Activated CD4-positive, alpha-beta T cell treated with anti-CD3 and anti-CD28 coated beads, Interleukin-2, amount 50 U/mL, for 24 hours (primary cell): ENCODE results near the gene OLFML1.
"Not testable (repeated sequence)": the region's sequence is repeated elsewhere in the genome, so short reads cannot be mapped to it uniquely, and the experiment has no call there.

Experiments used
- DNase-seq, 2 donors: peaks; one replicate each; pipeline ENCODE4 v3.0.0-alpha.2; 2020; ENCODE audit warnings: low read depth in 1 of 2, low spot score in 1 of 2

The OLFML1 gene

GRCh38 chr11:7511401-7511800 is 26.1 kb downstream of the OLFML1 start:
- no peak for DNase-seq

GRCh38 chr11:7512525-7513233 is 27.4 kb downstream of the OLFML1 start:
- DNase-seq = peak in 1 of 2 donors; percentile 21

- peak; percentile 64 to 73 for DNase-seq
These were observed 28.2 kb downstream of the OLFML1 start, which contains the start of gene PPFIBP2 for GRCh38 chr11:7513234-7514098. Gene PPFIBP2 (plus strand): TSS chr11:7513999. CDS start chr11:7549476, 35,477 bp downstream.

- no peak for DNase-seq
These were observed 28.8 kb downstream of the OLFML1 start for GRCh38 chr11:7514099-7514591.

DNA sequence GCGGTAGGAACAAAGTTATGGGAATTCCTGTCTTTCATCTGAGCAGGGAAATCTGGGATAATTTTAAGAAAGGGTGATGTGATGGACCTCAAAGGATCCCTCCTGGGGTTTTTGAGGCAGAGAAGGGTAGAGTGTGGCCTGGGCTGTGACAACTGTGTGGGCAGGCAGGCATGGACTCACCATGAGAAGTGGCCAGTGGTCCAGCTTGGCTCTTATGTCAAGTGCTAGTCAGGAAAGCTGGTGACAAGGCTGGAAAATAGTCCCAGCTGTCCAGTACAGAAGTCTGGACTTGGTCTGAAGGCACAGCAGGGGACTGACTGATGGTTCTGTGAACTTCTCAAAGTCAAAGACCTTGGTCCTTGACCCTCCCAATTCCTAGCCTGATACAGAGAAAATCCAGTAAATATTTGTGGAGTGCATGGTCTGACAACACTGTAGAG is 30.2 kb downstream of the OLFML1 start:
- no peak for DNase-seq

DNA sequence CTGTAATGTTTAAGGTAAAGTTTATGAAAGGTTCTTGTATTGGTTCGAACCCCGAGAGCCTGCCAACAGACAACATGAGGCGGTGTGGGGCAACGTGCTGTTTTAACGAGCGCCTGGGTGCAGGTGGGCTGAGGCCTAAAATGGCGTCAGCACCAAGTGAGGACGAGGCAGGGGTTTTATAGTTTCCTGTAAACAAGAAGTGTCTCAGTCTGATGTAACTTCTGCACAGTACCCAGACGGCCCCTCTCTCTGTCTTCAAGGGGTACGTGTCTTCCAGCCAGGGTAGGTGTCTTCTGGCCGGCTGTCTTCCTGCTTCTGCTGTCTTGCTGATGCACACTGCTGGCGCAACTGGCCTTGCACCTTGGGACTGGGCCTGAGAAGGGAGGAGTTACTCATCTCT is 31.2 kb downstream of the OLFML1 start:
- no peak for DNase-seq

GRCh38 chr11:7517743-7518142 is 32.4 kb downstream of the OLFML1 start:
- not testable (repeated sequence) for DNase-seq

DNA sequence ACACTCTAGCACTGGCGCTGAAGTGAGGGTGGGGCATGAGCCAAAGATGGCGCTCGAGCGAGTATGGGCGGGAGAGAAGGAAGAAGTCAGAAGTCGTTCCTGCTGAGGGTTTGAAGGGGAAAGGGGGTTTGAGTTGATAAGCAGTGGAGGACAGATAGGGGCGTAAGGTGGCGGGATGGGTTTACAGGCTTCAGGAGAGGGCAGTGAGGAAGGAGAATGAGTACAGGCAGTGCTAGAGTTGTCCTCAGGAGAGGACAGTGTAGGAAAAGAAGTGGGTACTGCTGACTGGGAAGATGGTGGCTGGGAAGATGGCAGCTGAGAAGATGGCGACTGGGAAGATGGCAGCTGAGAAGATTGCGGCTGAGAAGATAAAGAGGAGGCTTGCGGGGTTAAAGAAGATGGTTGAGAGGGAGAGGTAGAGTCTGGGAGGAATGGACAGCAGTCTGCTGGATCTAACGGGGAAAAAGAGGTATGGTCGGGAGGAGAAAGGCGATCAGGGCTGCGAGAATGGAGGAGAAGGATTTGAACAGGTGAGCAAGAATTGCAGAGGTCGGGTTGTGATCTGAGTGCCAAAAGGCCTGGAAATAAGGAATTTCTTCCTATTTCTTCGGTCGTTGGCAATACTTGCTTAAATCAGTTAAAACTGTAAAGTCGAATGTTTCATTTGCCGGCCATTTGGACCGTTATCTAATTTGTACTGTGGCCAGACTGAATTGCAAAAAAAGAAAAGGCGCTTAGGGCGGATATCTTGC is 33.7 kb downstream of the OLFML1 start:
- DNase-seq = no peak

DNA sequence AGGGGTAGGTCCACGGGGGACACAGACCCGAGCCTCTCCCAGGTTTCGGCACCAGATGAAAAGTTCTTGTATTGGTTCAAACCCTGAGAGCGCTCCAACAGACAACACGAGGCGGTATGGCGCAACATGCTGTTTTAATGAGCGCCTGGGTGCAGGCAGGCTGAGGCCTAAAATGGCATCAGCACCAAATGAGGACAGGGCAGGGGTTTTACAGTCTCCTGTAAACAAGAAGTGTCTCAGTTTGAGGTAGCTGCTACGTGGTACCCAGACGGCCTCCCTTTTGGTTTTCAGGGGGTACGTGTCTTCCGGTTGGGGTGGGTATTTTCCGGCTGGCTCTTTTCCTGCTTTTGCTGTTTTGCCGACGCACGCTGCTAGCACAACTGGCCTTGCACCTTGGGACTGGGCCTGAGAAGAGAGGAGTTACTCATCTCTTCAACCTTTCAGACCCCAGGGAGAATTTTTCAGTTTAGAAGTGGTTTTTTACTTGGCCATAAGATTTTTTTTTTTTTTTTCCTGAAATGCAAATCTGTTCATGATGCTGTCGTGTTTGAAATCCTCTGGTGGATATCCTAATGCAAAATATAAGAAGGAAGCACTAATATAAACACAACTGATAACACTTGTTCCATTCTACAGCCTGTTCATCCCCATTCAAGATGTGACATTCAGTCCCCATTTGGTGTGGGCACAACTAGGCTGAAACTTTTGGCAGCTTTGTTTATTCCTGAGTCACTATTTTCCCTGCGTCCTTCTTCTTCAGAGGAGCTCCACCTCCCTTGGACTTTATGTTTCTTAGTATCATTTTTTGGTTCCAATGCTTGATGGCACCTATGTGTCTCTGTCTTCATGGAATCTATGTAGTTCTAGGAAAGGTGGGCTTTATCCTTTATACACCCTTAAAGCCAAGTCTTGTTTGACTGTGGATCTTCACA is 35.0 kb downstream of the OLFML1 start:
- DNase-seq = no peak

DNA sequence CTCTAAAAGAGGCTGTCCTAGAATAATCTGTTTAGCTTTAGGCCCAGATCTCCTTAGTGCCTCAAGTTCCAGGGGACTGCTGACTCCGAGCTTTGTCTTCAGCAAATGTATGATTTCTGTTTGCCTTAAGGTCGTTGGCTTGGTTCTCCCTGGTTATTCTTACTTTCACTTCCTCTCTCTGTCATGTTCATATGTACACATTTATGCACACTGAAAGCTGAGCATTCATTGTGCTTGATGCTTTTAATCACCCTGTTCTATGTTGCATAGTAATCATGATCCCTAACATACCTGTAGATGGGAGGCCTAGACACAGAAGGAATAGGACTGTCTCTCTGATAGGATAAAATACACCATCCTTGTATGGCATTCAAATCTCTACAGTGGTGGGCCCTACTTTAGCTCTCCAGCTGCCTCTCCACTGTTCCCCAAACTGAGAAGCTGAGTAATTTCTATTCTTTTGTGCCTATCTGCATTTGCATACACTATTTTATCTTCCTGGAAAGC is 35.7 kb downstream of the OLFML1 start:
- no peak for DNase-seq

- DNase-seq = no peak
These were observed 36.8 kb downstream of the OLFML1 start for GRCh38 chr11:7522121-7522520.

GRCh38 chr11:7522546-7522945 is 37.2 kb downstream of the OLFML1 start:
- no peak for DNase-seq

DNA sequence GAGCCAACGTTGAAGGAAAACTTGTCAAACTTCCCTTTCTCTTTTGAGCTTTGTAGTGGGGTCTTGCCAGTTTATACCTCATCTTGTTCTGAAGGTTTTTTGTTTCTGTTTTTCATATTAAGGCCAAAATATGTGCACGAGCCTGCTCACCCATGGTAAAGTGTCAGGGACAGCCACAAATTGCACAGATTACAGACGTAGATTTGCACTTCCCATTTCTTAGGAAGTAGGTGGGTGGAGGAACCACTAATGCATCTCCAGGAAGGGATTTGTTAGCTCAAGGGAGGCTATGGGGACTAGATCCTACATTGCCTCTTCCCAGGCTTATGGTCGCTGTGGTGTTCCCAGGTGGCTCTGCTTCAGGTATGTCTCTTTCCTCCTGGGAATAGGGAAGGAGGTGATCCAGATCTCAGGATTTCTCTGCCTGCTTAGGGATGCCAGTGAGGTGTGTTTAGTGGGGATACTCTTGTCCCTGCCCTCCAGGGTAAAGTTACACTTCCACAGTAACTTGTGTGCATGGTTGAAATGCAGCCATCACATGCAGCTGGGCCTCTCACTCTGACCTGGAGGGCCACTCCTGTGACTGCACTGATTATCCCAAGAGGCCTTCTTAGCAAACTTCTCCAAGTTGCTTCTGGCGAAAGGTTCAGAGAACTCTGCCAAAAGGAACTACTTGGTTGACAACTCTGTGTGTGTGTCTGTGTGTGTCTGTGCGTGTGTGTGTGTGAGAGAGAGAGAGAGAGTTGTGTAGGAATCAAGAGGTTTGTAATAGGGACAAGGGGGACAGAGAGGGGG is 38.3 kb downstream of the OLFML1 start:
- DNase-seq = no peak

DNA sequence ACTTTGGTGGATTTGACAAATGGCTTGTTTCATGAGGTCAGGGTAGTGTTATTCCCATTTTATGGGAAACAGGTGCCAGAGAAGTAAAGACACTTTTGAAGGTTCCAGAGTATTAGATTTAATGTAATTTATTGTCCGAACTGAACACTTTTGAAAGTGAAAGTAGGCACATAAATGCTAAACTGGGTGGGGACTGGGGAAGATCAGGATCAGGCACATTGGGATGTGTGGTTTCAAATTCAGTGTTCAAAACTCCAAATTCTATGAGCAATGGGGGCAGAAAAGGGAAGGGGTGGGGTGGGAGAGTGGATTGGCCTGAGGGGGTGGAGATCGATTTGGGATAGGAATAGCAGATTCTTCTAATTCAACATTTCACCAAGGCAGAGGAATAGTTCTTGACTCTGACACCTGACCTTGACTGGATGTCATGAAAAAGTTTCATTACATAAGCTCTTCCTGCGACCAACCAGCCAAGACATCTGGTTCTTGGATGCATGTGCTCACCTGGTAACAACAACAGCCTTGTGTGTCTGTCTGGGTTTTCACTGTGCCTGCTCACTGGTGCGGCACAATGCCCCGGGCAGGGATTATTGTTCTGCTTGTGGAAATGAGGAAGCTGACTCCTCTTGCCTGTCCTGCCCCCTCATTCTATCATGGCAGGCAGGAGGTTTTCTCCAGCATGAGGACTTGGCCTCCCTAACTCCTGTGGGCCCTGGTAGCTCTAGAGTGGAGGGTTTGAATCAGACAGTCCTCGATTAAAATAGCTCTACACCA is 39.3 kb downstream of the OLFML1 start:
- no peak for DNase-seq

DNA sequence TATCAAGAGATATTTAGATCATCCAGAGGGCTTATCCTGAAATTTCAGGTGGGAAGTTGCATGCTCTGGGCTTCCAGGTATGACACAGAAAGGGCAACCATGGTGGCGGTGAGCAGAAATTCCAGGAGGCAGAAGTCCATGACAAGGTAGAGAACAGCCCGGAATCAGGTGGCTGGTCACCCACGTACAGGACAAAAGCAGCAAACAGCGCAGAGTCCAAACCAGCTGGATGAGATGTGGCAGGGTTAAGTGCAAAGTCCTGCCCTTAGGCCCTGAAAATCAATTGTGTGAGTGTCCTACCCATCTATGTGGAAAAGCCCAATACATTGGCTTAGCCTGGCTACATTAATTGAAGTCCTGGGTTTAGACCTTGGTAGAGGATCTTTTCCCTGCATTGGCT is 40.1 kb downstream of the OLFML1 start:
- DNase-seq = no peak

GRCh38 chr11:7527029-7527428 is 41.7 kb downstream of the OLFML1 start:
- DNase-seq = no peak

DNA sequence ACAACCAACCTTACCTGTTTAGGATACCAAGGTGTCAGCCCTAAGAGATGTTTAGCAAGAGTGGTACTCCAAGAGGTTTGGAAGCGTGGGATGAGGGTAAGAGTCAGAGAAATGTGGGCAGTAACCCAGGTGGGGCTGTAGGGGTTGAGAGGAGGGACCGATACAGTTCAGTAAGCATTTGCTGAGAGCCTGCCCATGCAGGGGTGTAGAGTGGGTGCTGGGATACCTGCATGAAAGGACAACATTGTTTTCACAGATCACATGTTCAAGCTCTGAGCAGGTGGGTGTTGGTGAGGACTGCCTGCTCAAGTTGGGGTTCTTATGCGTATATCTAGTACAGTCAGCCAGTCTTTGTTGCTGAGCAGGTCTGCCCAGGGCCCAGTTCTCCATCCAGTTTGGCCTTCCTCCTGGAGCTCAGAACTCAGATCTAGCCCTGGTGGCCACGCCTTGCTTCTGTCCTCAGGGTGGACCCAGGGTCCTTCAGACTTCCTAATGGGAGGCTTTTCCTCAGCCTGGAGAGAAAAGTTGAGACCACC is 43.3 kb downstream of the OLFML1 start:
- DNase-seq = no peak

DNA sequence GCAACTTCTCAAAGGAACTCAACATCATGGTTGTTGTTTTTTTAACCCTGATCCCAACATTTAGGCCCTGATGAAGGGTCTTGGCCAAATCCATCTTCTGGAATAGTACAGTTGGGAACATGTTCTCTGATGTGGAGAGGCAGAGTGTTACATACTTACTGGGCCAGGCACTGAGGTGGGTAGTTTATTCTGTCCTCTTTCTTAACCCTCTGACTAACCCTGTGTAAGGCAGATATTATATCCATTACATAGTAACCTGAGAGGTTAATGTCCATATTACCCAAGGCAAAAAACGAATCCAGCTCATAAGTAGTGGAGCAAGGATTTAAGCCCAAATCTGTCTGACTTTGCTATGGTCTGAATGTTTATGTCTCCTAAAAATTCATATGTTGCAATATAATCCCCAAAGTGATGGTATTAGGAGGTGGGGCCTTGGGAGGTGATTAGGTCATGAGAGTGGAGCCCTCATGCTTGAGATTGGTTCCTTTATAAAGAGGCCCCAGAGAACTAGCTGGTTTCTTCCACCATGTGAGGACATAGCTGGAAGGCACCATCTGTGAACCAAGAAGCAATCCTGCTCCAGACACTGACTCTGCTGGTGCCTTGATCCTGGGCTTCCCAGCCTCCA is 44.8 kb downstream of the OLFML1 start:
- DNase-seq = no peak
